Caco-2 (cell line): ENCODE measurements around the gene SPNS2. TPM values are rescaled to one million over a fixed set of nuclear protein-coding genes. Genes with fewer than 3 reads are reported as not detected.

Experiments
- BruUV-seq: library from RNA; stranded (reverse); fragments of 400-500 nt; replicated peaks from 2 replicates; lab custom pipeline; 2021; lab: Mats Ljungman, UMichigan
- CTCF ChIA-PET: fragments of 300-600 bp; sonication (Branson Sonifier 250); formaldehyde crosslinking; loops from one replicate; lab custom pipeline; 2022; ENCODE audit warnings: antibody characterized with exemption; lab: Charles Lee
- POLR2A ChIA-PET: fragments of 300-600 bp; sonication (Branson Sonifier 250); formaldehyde crosslinking; loops from one replicate; lab custom pipeline; 2022; ENCODE audit warnings: antibody characterized with exemption; lab: Charles Lee
- DNase-seq, 2 experiments: peaks; one replicate each; pipeline versions ENCODE4 v3.0.0 to v3.0.0-alpha.2; 2020 to 2022
- H3K27me3 ChIP-seq: replicated peaks from 2 replicates; pipeline ENCODE4 v1.6.0; 2011; ENCODE audit warnings: low read length; ENCODE audit not compliant: control insufficient read depth, insufficient read depth
- H3K36me3 ChIP-seq: 2 replicates; pipeline ENCODE4 v1.5.1; 2011; ENCODE audit warnings: low read length; ENCODE audit not compliant: control insufficient read depth, insufficient read depth
- H3K4me1 ChIP-seq: fragments of 250-450 bp; sonication (Bioruptor Pico); 2 replicates; pipeline ENCODE4 v1.5.1; 2020; ENCODE audit warnings: mild to moderate bottlenecking
- H3K4me3 ChIP-seq: 2 replicates; pipeline ENCODE4 v1.5.1; 2011; ENCODE audit warnings: low read depth, mild to moderate bottlenecking, control low read depth, low read length
- H3K9me3 ChIP-seq: fragments of 250-450 bp; sonication (Bioruptor Pico); 2 replicates; pipeline ENCODE4 v1.5.1; 2020; ENCODE audit warnings: mild to moderate bottlenecking, moderate library complexity
- H3K27ac Mint-ChIP-seq: one replicate; pipeline ENCODE4 v1.8.0; 2022; ENCODE audit warnings: mixed read lengths; ENCODE audit not compliant: unreplicated experiment
- H3K27me3 Mint-ChIP-seq: one replicate; pipeline ENCODE4 v1.8.0; 2022; ENCODE audit warnings: mixed read lengths; ENCODE audit not compliant: insufficient read depth, unreplicated experiment
- H3K36me3 Mint-ChIP-seq: one replicate; pipeline ENCODE4 v1.8.0; 2022; ENCODE audit warnings: mild to moderate bottlenecking, mixed read lengths; ENCODE audit not compliant: insufficient read depth, unreplicated experiment
- H3K4me1 Mint-ChIP-seq: one replicate; pipeline ENCODE4 v1.8.0; 2022; ENCODE audit warnings: low read depth, mixed read lengths; ENCODE audit not compliant: unreplicated experiment
- H3K4me3 Mint-ChIP-seq: one replicate; pipeline ENCODE4 v1.8.0; 2022; ENCODE audit warnings: mild to moderate bottlenecking, moderate library complexity, mixed read lengths; ENCODE audit not compliant: unreplicated experiment
- H3K9me3 Mint-ChIP-seq: one replicate; pipeline ENCODE4 v1.8.0; 2022; ENCODE audit warnings: mixed read lengths; ENCODE audit not compliant: unreplicated experiment
- intact Hi-C: fragments of 100-400 bp; cut with micrococcal nuclease; formaldehyde crosslinking; loops from one replicate; pipeline ENCODE4 v1.10.0; 2022; ENCODE audit not compliant: unreplicated experiment
- total RNA-seq: library from RNA; stranded (reverse); gene quantifications from 2 replicates; pipeline ENCODE4 v1.2.3, GENCODE V29; 2022
- TF ChIP-seq, protein P1 (sequence below), 2 experiments: fragments of 200-600 bp in 1 of 2; IDR thresholded peaks; 1 replicate in 1 of 2; 2 replicates in 1 of 2; pipeline versions ENCODE4 v1.5.1 to v1.8.0; 2011 to 2022; ENCODE audit warnings: antibody characterized with exemption in 1 of 2, control low read depth in 1 of 2, inconsistent platforms in 1 of 2, low read depth in 1 of 2, low read length in 1 of 2, mild to moderate bottlenecking in 1 of 2, moderate library complexity in 1 of 2; ENCODE audit not compliant: insufficient read depth in 1 of 2, severe bottlenecking in 1 of 2, unreplicated experiment in 1 of 2

SPNS2 gene
- total RNA-seq, 1 experiment from 2014 or later = 1.00 TPM

GRCh38 chr17:4514206-4514605 lies 15.5 kb downstream of the SPNS2 start:
- intact Hi-C loops = loop anchor here (10.0 kb wide), 1 partner anchor 59 kb away; no protein-coding TSS in a partner anchor
- Mint-ChIP-seq H3K36me3 (peaks cover 10% of the 10 kb centered on the region), H3K27me3 (no peaks in the 10 kb centered on the region), H3K27ac (peak overlapping the region; percentile 93), H3K4me1 (peaks cover 15% of the 10 kb centered on the region), H3K4me3 (peak overlapping the region; percentile 57), H3K9me3 (no peaks in the 10 kb centered on the region)
- TF ChIP-seq, protein P1, sequence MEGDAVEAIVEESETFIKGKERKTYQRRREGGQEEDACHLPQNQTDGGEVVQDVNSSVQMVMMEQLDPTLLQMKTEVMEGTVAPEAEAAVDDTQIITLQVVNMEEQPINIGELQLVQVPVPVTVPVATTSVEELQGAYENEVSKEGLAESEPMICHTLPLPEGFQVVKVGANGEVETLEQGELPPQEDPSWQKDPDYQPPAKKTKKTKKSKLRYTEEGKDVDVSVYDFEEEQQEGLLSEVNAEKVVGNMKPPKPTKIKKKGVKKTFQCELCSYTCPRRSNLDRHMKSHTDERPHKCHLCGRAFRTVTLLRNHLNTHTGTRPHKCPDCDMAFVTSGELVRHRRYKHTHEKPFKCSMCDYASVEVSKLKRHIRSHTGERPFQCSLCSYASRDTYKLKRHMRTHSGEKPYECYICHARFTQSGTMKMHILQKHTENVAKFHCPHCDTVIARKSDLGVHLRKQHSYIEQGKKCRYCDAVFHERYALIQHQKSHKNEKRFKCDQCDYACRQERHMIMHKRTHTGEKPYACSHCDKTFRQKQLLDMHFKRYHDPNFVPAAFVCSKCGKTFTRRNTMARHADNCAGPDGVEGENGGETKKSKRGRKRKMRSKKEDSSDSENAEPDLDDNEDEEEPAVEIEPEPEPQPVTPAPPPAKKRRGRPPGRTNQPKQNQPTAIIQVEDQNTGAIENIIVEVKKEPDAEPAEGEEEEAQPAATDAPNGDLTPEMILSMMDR (IDR thresholded peaks at IDR 0.05; ENCODE audit: insufficient read depth in 1 of 2, low read depth in 1 of 2, low read length in 1 of 2, severe bottlenecking in 1 of 2, unreplicated experiment in 1 of 2) = no peak
- BruUV-seq = no TSS peak
- Histone ChIP-seq H3K27me3 (no peaks in the 10 kb centered on the region), H3K4me3 (no peak overlapping the region), H3K4me1 (peaks cover 29% of the 10 kb centered on the region), H3K36me3 (no peaks in the 10 kb centered on the region), H3K9me3 (no peaks in the 10 kb centered on the region)
- ChIA-PET CTCF (interaction anchor here (1.1 kb wide), 1 partner anchor 32 kb away, joined by 4 read pairs; no protein-coding TSS in a partner anchor), POLR2A (interaction anchor here (0.6 kb wide), 1 partner anchor 371 kb away, joined by 3 read pairs; the partner anchor contains the start of gene CYB5D2)
- DNase-seq = peak; percentile 80 to 84

GRCh38 chr17:4514779-4515178 lies 16.1 kb downstream of the SPNS2 start:
- CTCF ChIA-PET = no interaction called here
- H3K9me3 ChIP-seq = no peaks in the 10 kb centered on the region
- peak overlapping the region; percentile 57 for H3K4me3 Mint-ChIP-seq
- H3K4me1 Mint-ChIP-seq = peaks cover 15% of the 10 kb centered on the region
- peak overlapping the region; percentile 93 for H3K27ac Mint-ChIP-seq
- H3K27me3 Mint-ChIP-seq = no peaks in the 10 kb centered on the region
- H3K4me1 ChIP-seq = peaks cover 29% of the 10 kb centered on the region
- no TSS peak for BruUV-seq
- no peaks in the 10 kb centered on the region for H3K27me3 ChIP-seq
- no peak for DNase-seq
- no peaks in the 10 kb centered on the region for H3K9me3 Mint-ChIP-seq
- H3K4me3 ChIP-seq = no peak overlapping the region
- H3K36me3 ChIP-seq = no peaks in the 10 kb centered on the region
- intact Hi-C loops = loop anchor here (10.0 kb wide), 1 partner anchor 60 kb away; no protein-coding TSS in a partner anchor
- TF ChIP-seq, protein P1 (IDR thresholded peaks at IDR 0.05; ENCODE audit: insufficient read depth in 1 of 2, low read depth in 1 of 2, low read length in 1 of 2, severe bottlenecking in 1 of 2, unreplicated experiment in 1 of 2) = no peak
- POLR2A ChIA-PET = no interaction called here
- peaks cover 10% of the 10 kb centered on the region for H3K36me3 Mint-ChIP-seq

DNA sequence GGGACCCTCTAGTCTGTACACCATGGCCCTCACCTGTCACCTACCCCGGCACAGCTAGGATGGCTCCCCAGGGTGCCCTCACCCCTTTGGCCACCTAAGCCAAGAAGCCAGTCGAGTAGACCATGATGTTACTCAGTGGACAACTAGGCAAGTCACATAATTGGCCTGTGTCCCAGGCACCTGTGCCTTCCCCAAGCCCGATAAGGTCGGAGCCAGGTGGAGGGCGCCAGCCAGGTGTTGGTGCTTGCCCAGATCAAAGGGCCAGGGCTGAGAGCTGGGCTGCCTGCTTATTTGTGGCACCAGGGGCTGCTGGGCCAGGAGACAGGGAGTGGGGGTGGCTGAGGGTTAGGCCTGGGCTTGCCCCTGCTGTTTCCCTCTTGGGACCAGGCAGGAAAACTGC lies 16.8 kb downstream of the SPNS2 start:
- TF ChIP-seq, protein P1 (IDR thresholded peaks at IDR 0.05; ENCODE audit: insufficient read depth in 1 of 2, low read depth in 1 of 2, low read length in 1 of 2, severe bottlenecking in 1 of 2, unreplicated experiment in 1 of 2) = no peak
- H3K4me3 ChIP-seq = no peak overlapping the region
- intact Hi-C loops = loop anchor here (10.0 kb wide), 1 partner anchor 61 kb away; no protein-coding TSS in a partner anchor
- no peak for DNase-seq
- Mint-ChIP-seq H3K27me3 (no peaks in the 10 kb centered on the region), H3K27ac (no peak overlapping the region), H3K4me1 (peaks cover 15% of the 10 kb centered on the region), H3K36me3 (peaks cover 10% of the 10 kb centered on the region), H3K4me3 (no peak overlapping the region), H3K9me3 (no peaks in the 10 kb centered on the region)
- no peaks in the 10 kb centered on the region for H3K9me3 ChIP-seq
- H3K27me3 ChIP-seq = no peaks in the 10 kb centered on the region
- H3K4me1 ChIP-seq = peaks cover 29% of the 10 kb centered on the region
- POLR2A ChIA-PET = no interaction called here
- BruUV-seq = no TSS peak
- no peaks in the 10 kb centered on the region for H3K36me3 ChIP-seq
- CTCF ChIA-PET = no interaction called here
